ENCODE measurements around the gene DNM3.

DNM3 gene

GRCh38 chr1:171803461-171804022, 37.8 kb upstream of the DNM3 start:
- POLR2A ChIA-PET = no interaction called here
- TF ChIP-seq LEF1 (IDR thresholded peaks at IDR 0.05; ENCODE audit: borderline replicate concordance) (no peak), SP1 (IDR thresholded peaks at IDR 0.05) (no peak), ARNT (IDR thresholded peaks at IDR 0.05) (no peak), FOXA1 (IDR thresholded peaks at IDR 0.05) (no peak), FOXK2 (IDR thresholded peaks at IDR 0.05) (no peak), FOXM1 (IDR thresholded peaks at IDR 0.05; ENCODE audit: borderline replicate concordance) (no peak), HDGF (IDR thresholded peaks at IDR 0.05; ENCODE audit: borderline replicate concordance) (no peak), L3MBTL2 (conservative IDR thresholded peaks at IDR 0.05) (no peak), TARDBP (IDR thresholded peaks at IDR 0.05) (no peak), PKNOX1 (IDR thresholded peaks at IDR 0.05) (no peak), NFRKB (IDR thresholded peaks at IDR 0.05) (no peak), ZNF384 (IDR thresholded peaks at IDR 0.05) (no peak), ELF4 (IDR thresholded peaks at IDR 0.05) (no peak), BHLHE40 (IDR thresholded peaks at IDR 0.05; ENCODE audit: borderline replicate concordance) (no peak), SUZ12 (IDR thresholded peaks at IDR 0.05) (no peak), CTBP1 (IDR thresholded peaks at IDR 0.05; ENCODE audit: borderline replicate concordance) (no peak)
- no peak for DNase-seq (ENCODE audit: extremely low spot score)
- CTCF ChIA-PET = interaction anchor here (1.4 to 8.4 kb wide), 2 partner anchors 181 to 185 kb away, joined by 3 to 82 read pairs; no protein-coding TSS in a partner anchor

GRCh38 chr1:171805395-171806115, 35.7 kb upstream of the DNM3 start:
- ChIA-PET POLR2A (interaction anchor here (0.8 to 1.0 kb wide), 2 partner anchors 24 to 36 kb away, joined by 3 to 4 read pairs; partner anchors contain the start of genes DNM3 and METTL13), CTCF (interaction anchor here (0.9 to 8.4 kb wide), 2 partner anchors 179 to 291 kb away, joined by 3 to 82 read pairs; no protein-coding TSS in a partner anchor)
- no peak for DNase-seq (ENCODE audit: extremely low spot score)
- TF ChIP-seq TARDBP (IDR thresholded peaks at IDR 0.05) = no peak
- TF ChIP-seq FOXM1 (IDR thresholded peaks at IDR 0.05; ENCODE audit: borderline replicate concordance) = no peak
- no peak for TF ChIP-seq ELF4 (IDR thresholded peaks at IDR 0.05)
- no peak for TF ChIP-seq L3MBTL2 (conservative IDR thresholded peaks at IDR 0.05)
- no peak for TF ChIP-seq ARNT (IDR thresholded peaks at IDR 0.05)
- TF ChIP-seq FOXK2 (IDR thresholded peaks at IDR 0.05) = no peak
- no peak for TF ChIP-seq HDGF (IDR thresholded peaks at IDR 0.05; ENCODE audit: borderline replicate concordance)
- no peak for TF ChIP-seq BHLHE40 (IDR thresholded peaks at IDR 0.05; ENCODE audit: borderline replicate concordance)
- TF ChIP-seq NFRKB (IDR thresholded peaks at IDR 0.05) = no peak
- TF ChIP-seq LEF1 (IDR thresholded peaks at IDR 0.05; ENCODE audit: borderline replicate concordance) = no peak
- TF ChIP-seq PKNOX1 (IDR thresholded peaks at IDR 0.05) = no peak
- TF ChIP-seq ZNF384 (IDR thresholded peaks at IDR 0.05) = no peak
- no peak for TF ChIP-seq FOXA1 (IDR thresholded peaks at IDR 0.05)
- TF ChIP-seq SP1 (IDR thresholded peaks at IDR 0.05) = no peak
- TF ChIP-seq SUZ12 (IDR thresholded peaks at IDR 0.05) = no peak
- no peak for TF ChIP-seq CTBP1 (IDR thresholded peaks at IDR 0.05; ENCODE audit: borderline replicate concordance)

- TF ChIP-seq ELF4 (IDR thresholded peaks at IDR 0.05) (no peak), L3MBTL2 (conservative IDR thresholded peaks at IDR 0.05) (no peak), LEF1 (IDR thresholded peaks at IDR 0.05; ENCODE audit: borderline replicate concordance) (no peak), FOXK2 (IDR thresholded peaks at IDR 0.05) (no peak), PKNOX1 (IDR thresholded peaks at IDR 0.05) (no peak), BHLHE40 (IDR thresholded peaks at IDR 0.05; ENCODE audit: borderline replicate concordance) (no peak), SUZ12 (IDR thresholded peaks at IDR 0.05) (no peak), FOXM1 (IDR thresholded peaks at IDR 0.05; ENCODE audit: borderline replicate concordance) (no peak), NFRKB (IDR thresholded peaks at IDR 0.05) (no peak), ARNT (IDR thresholded peaks at IDR 0.05) (no peak), TARDBP (IDR thresholded peaks at IDR 0.05) (no peak), ZNF384 (IDR thresholded peaks at IDR 0.05) (no peak), FOXA1 (IDR thresholded peaks at IDR 0.05) (no peak), SP1 (IDR thresholded peaks at IDR 0.05) (no peak), CTBP1 (IDR thresholded peaks at IDR 0.05; ENCODE audit: borderline replicate concordance) (no peak), HDGF (IDR thresholded peaks at IDR 0.05; ENCODE audit: borderline replicate concordance) (no peak)
- DNase-seq (ENCODE audit: extremely low spot score) = no peak
- ChIA-PET CTCF (no interaction called here), POLR2A (no interaction called here)
These were observed 33.7 kb upstream of the DNM3 start for GRCh38 chr1:171807556-171807955.

- DNase-seq (ENCODE audit: extremely low spot score) = no peak
- TF ChIP-seq ELF4 (IDR thresholded peaks at IDR 0.05) = no peak
- TF ChIP-seq ARNT (IDR thresholded peaks at IDR 0.05) = no peak
- TF ChIP-seq FOXA1 (IDR thresholded peaks at IDR 0.05) = no peak
- no peak for TF ChIP-seq SUZ12 (IDR thresholded peaks at IDR 0.05)
- no peak for TF ChIP-seq ZNF384 (IDR thresholded peaks at IDR 0.05)
- TF ChIP-seq CTBP1 (IDR thresholded peaks at IDR 0.05; ENCODE audit: borderline replicate concordance) = no peak
- no peak for TF ChIP-seq NFRKB (IDR thresholded peaks at IDR 0.05)
- no peak for TF ChIP-seq L3MBTL2 (conservative IDR thresholded peaks at IDR 0.05)
- TF ChIP-seq BHLHE40 (IDR thresholded peaks at IDR 0.05; ENCODE audit: borderline replicate concordance) = no peak
- CTCF ChIA-PET = interaction anchor here (1.1 to 4.4 kb wide), 2 partner anchors 8 to 165 kb away, joined by 3 to 17 read pairs; no protein-coding TSS in a partner anchor
- POLR2A ChIA-PET = interaction anchor here (1.4 kb wide), 1 partner anchor 11 kb away, joined by 3 read pairs; no protein-coding TSS in a partner anchor
These were observed 31.5 kb upstream of the DNM3 start for GRCh38 chr1:171809834-171810233.

GRCh38 chr1:171811672-171812071, 29.6 kb upstream of the DNM3 start:
- TF ChIP-seq PKNOX1 (IDR thresholded peaks at IDR 0.05) (no peak), FOXA1 (IDR thresholded peaks at IDR 0.05) (no peak), ELF4 (IDR thresholded peaks at IDR 0.05) (no peak), LEF1 (IDR thresholded peaks at IDR 0.05; ENCODE audit: borderline replicate concordance) (no peak), ARNT (IDR thresholded peaks at IDR 0.05) (no peak), TARDBP (IDR thresholded peaks at IDR 0.05) (no peak), SUZ12 (IDR thresholded peaks at IDR 0.05) (no peak), ZNF384 (IDR thresholded peaks at IDR 0.05) (no peak), SP1 (IDR thresholded peaks at IDR 0.05) (no peak), L3MBTL2 (conservative IDR thresholded peaks at IDR 0.05) (no peak), FOXK2 (IDR thresholded peaks at IDR 0.05) (no peak), NFRKB (IDR thresholded peaks at IDR 0.05) (no peak), HDGF (IDR thresholded peaks at IDR 0.05; ENCODE audit: borderline replicate concordance) (no peak), CTBP1 (IDR thresholded peaks at IDR 0.05; ENCODE audit: borderline replicate concordance) (no peak), BHLHE40 (IDR thresholded peaks at IDR 0.05; ENCODE audit: borderline replicate concordance) (no peak), FOXM1 (IDR thresholded peaks at IDR 0.05; ENCODE audit: borderline replicate concordance) (no peak)
- ChIA-PET CTCF (interaction anchor here (1.6 to 4.4 kb wide), 2 partner anchors 10 to 172 kb away, joined by 3 to 17 read pairs; no protein-coding TSS in a partner anchor), POLR2A (no interaction called here)
- DNase-seq (ENCODE audit: extremely low spot score) = no peak
